ENCODE data around the gene MITD1. TPM values are rescaled to one million over a fixed set of nuclear protein-coding genes. Genes with fewer than 3 reads are reported as not detected.
"Not testable (repeated sequence)": the region's sequence is repeated elsewhere in the genome, so short reads cannot be mapped to it uniquely, and the experiment has no call there.

MITD1 gene
- total RNA-seq, 4 donors from 2014 or later: 16.3 to 24.5 (median 21.1) TPM

GRCh38 chr2:99201959-99202678 lies 21.3 kb upstream of the MITD1 start:
- H3K27me3 ChIP-seq: no peaks in the 10 kb centered on the region
- WGBS, 2 donors (ENCODE audit: low coverage in 1 of 2): 80 to 96% methylated on average over 3 to 4 of the region's 4 CpGs
- H3K4me1 ChIP-seq: no peaks in the 10 kb centered on the region
- TF ChIP-seq CTCF (IDR thresholded peaks at IDR 0.05): no peak
- TF ChIP-seq POLR2AphosphoS5 (IDR thresholded peaks at IDR 0.05): no peak
- no peak for TF ChIP-seq POLR2A (IDR thresholded peaks at IDR 0.05)
- H3K27ac ChIP-seq: no peak overlapping the region
- no peaks in the 10 kb centered on the region for H3K9me3 ChIP-seq
- H3K4me3 ChIP-seq: no peak overlapping the region
- peaks cover 0 to 29% of the 10 kb centered on the region in 2 donors for H3K36me3 ChIP-seq
- ATAC-seq: no peak

GRCh38 chr2:99200076-99200800 lies 19.4 kb upstream of the MITD1 start:
- no peak for TF ChIP-seq EP300 (IDR thresholded peaks at IDR 0.05)
- H3K27me3 ChIP-seq: no peaks in the 10 kb centered on the region
- H3K36me3 ChIP-seq: peaks cover 0 to 48% of the 10 kb centered on the region in 2 donors
- H3K4me1 ChIP-seq: no peaks in the 10 kb centered on the region
- no peaks in the 10 kb centered on the region for H3K9me3 ChIP-seq
- 74 to 87% methylated on average over 2 to 6 of the region's 7 CpGs for WGBS, 2 donors (ENCODE audit: low coverage in 1 of 2)
- ATAC-seq: no peak
- no peak overlapping the region for H3K27ac ChIP-seq
- H3K4me3 ChIP-seq: no peak overlapping the region

GRCh38 chr2:99198103-99198841 lies 17.4 kb upstream of the MITD1 start:
- WGBS, 2 donors (ENCODE audit: low coverage in 1 of 2): 89 to 100% methylated on average over 2 to 5 of the region's 6 CpGs
- H3K9me3 ChIP-seq: no peaks in the 10 kb centered on the region
- H3K4me3 ChIP-seq: no peak overlapping the region
- ATAC-seq: no peak
- no peak overlapping the region for H3K27ac ChIP-seq
- TF ChIP-seq EP300 (IDR thresholded peaks at IDR 0.05) (no peak), POLR2A (IDR thresholded peaks at IDR 0.05) (no peak), POLR2AphosphoS5 (IDR thresholded peaks at IDR 0.05) (no peak), CTCF (IDR thresholded peaks at IDR 0.05) (no peak)
- no peaks in the 10 kb centered on the region for H3K27me3 ChIP-seq
- H3K4me1 ChIP-seq: no peaks in the 10 kb centered on the region
- peaks cover 0 to 68% of the 10 kb centered on the region in 2 donors for H3K36me3 ChIP-seq

GRCh38 chr2:99192364-99192763 lies 11.5 kb upstream of the MITD1 start:
- H3K27me3 ChIP-seq, ATAC-seq, H3K4me1 ChIP-seq, H3K4me3 ChIP-seq, H3K9me3 ChIP-seq, H3K27ac ChIP-seq: not testable (repeated sequence)
- peaks cover 0 to 96% of the 10 kb centered on the region in 2 donors for H3K36me3 ChIP-seq
- 97 to 100% methylated on average over 4 of the region's 4 CpGs for WGBS, 2 donors (ENCODE audit: low coverage in 1 of 2)

- Histone ChIP-seq H3K27me3 (no peaks in the 10 kb centered on the region), H3K4me1 (no peaks in the 10 kb centered on the region), H3K36me3 (peaks cover 0 to 84% of the 10 kb centered on the region in 2 donors), H3K4me3 (no peak overlapping the region), H3K27ac (no peak overlapping the region), H3K9me3 (no peaks in the 10 kb centered on the region)
- TF ChIP-seq POLR2A (IDR thresholded peaks at IDR 0.05): no peak
- 57 to 90% methylated on average over 1 of the region's 1 CpG for WGBS, 2 donors (ENCODE audit: low coverage in 1 of 2)
- ATAC-seq: no peak
These were observed 9.7 kb upstream of the MITD1 start for GRCh38 chr2:99190548-99190947.

GRCh38 chr2:99188357-99188756 lies 7.5 kb upstream of the MITD1 start:
- no peaks in the 10 kb centered on the region for H3K9me3 ChIP-seq
- TF ChIP-seq CTCF (IDR thresholded peaks at IDR 0.05): no peak
- no peak for TF ChIP-seq EP300 (IDR thresholded peaks at IDR 0.05)
- no peak for TF ChIP-seq POLR2A (IDR thresholded peaks at IDR 0.05)
- TF ChIP-seq POLR2AphosphoS5 (IDR thresholded peaks at IDR 0.05): no peak
- no peak overlapping the region for H3K4me3 ChIP-seq
- 94% methylated on average over 3 of the region's 3 CpGs; no CpG with 5 or more reads in 1 of the 2 donors for WGBS, 2 donors (ENCODE audit: low coverage in 1 of 2)
- H3K4me1 ChIP-seq: peaks cover 0 to 10% (median 0%) of the 10 kb centered on the region in 3 donors
- no peak overlapping the region for H3K27ac ChIP-seq
- ATAC-seq: no peak
- peaks cover 0 to 62% of the 10 kb centered on the region in 2 donors for H3K36me3 ChIP-seq
- no peaks in the 10 kb centered on the region for H3K27me3 ChIP-seq

All from gastroesophageal sphincter (tissue), 4 donors.